GM12865 (cell line): Measurements from ENCODE around the gene GDNF.

Experiments used
- DNase-seq: peaks from one replicate; pipeline ENCODE4 v3.0.0; 2010; ENCODE audit warnings: low read depth
- H3K4me3 ChIP-seq: 2 replicates; pipeline ENCODE4 v1.5.1; 2011; ENCODE audit warnings: mild to moderate bottlenecking, low read depth, low read length, control low read depth
- CTCF ChIP-seq: IDR thresholded peaks from 2 replicates; pipeline ENCODE4 v1.5.1; 2011; ENCODE audit warnings: low read length, control low read depth, low read depth, inconsistent platforms; ENCODE audit not compliant: insufficient read depth; ENCODE audit errors: missing control alignments

The GDNF gene

GRCh38 chr5:37849641-37850040 lies 9.8 kb upstream of the GDNF start:
- no peak overlapping the region for H3K4me3 ChIP-seq
- TF ChIP-seq CTCF, result no peak
- DNase-seq, result no peak

- TF ChIP-seq CTCF, result no peak
- DNase-seq, result peak; percentile 59
These were observed 8.2 kb upstream of the GDNF start for GRCh38 chr5:37847978-37848425.

GRCh38 chr5:37846786-37847310 lies 7.0 kb upstream of the GDNF start:
- no peak for DNase-seq
- TF ChIP-seq CTCF, result no peak
- no peak overlapping the region for H3K4me3 ChIP-seq

More at GRCh38 chr5:37847978-37848425, 8.2 kb upstream of the GDNF start:
- H3K4me3 ChIP-seq, result no peak overlapping the region

DNA sequence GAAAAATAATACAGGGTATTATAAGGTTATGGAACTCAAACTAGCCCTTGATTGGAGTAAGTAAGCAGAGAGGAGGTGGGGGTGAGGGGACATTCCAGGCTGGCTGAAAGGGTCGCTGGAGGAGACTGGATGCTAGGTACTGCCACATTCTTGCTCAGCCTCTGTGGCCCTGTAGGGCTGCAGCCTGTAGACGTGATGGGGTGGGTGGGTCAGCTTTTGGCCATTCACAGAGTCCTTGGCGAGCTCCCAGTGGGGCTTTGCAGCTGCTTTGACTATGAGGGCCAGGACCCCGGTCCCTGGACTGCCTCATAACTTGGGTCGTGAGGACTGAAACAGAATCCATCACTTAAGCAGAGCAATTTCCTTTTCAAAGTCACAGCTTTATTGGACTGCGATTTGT lies 4.2 kb upstream of the GDNF start:
- DNase-seq, result no peak
- TF ChIP-seq CTCF, result no peak
- H3K4me3 ChIP-seq, result no peak overlapping the region

GRCh38 chr5:37842048-37842447 lies 2.2 kb upstream of the GDNF start:
- no peak overlapping the region for H3K4me3 ChIP-seq
- DNase-seq, result no peak
- TF ChIP-seq CTCF, result no peak

GRCh38 chr5:37841203-37841602 lies 1.4 kb upstream of the GDNF start:
- H3K4me3 ChIP-seq, result no peak overlapping the region
- TF ChIP-seq CTCF, result no peak
- DNase-seq, result no peak
